Mucosa of stomach (tissue), 1 donor: Measurements from ENCODE around the gene TMEM97.

Experiments used
- H3K27me3 ChIP-seq: one replicate; pipeline ENCODE4 v1.7.0; 2013; ENCODE audit warnings: mild to moderate bottlenecking, low read length; ENCODE audit not compliant: control insufficient read depth, insufficient read depth
- H3K36me3 ChIP-seq: one replicate; pipeline ENCODE4 v1.7.0; 2013; ENCODE audit warnings: low read length; ENCODE audit not compliant: control insufficient read depth, insufficient read depth
- H3K4me1 ChIP-seq: one replicate; pipeline ENCODE4 v1.7.0; 2013; ENCODE audit warnings: mild to moderate bottlenecking, low read length; ENCODE audit not compliant: control insufficient read depth, insufficient read depth
- H3K4me3 ChIP-seq: one replicate; pipeline ENCODE4 v1.7.0; 2013; ENCODE audit warnings: low read length
- H3K9ac ChIP-seq: one replicate; pipeline ENCODE4 v1.7.0; 2013; ENCODE audit warnings: mild to moderate bottlenecking, low read length, moderate library complexity
- H3K9me3 ChIP-seq: one replicate; pipeline ENCODE4 v1.7.0; 2013; ENCODE audit warnings: mild to moderate bottlenecking, low read length, moderate library complexity; ENCODE audit not compliant: control insufficient read depth
- donor health status: Pancreatic carcinoma.

The TMEM97 gene

DNA sequence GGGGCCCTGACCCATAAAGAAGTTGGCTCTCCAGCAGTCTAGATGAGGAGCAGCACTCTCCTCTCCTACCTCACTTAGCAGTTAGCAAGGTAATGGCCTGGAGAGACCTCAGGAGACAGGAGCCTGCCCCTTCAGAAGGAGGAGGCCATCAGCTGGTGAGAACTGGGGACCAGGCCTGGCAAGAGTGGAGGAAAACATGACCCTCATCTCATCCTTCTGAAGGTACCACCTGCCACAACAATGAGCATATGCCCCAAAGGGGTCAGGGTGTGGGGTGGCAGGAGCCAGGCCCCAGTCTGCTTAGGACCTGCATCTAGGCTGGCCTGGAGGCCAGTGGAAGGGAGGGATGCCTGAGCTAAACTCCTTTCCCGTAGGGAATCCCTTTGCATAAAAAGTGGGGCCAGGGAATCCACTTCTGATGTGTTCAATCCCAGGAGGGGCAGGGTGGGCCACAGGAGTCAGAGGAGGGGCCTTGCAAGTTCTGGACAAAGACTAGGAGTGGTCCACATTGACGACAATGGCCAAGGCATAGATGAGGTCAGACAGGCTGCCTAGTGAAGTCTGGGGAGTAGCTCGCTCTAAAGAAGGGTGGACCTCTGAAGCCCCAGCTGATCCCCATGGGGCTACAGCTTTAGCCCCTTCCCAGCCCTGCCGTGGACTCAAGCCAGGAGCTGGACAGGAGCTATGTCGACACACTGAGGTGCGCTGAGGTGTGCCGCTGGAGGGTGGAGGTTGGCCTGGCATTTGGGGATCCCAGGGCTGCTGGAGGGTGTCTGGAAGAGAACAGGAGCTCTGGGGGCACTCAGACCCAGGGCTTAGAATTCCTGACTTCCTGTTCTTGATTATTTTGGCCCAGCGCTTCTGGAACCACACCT lies 45.0 kb downstream of the TMEM97 start:
- Histone ChIP-seq H3K36me3 (peaks cover 6% of the 10 kb centered on the region), H3K4me3 (no peak overlapping the region), H3K9ac (no peak overlapping the region), H3K4me1 (no peaks in the 10 kb centered on the region), H3K27me3 (no peaks in the 10 kb centered on the region), H3K9me3 (no peaks in the 10 kb centered on the region)

DNA sequence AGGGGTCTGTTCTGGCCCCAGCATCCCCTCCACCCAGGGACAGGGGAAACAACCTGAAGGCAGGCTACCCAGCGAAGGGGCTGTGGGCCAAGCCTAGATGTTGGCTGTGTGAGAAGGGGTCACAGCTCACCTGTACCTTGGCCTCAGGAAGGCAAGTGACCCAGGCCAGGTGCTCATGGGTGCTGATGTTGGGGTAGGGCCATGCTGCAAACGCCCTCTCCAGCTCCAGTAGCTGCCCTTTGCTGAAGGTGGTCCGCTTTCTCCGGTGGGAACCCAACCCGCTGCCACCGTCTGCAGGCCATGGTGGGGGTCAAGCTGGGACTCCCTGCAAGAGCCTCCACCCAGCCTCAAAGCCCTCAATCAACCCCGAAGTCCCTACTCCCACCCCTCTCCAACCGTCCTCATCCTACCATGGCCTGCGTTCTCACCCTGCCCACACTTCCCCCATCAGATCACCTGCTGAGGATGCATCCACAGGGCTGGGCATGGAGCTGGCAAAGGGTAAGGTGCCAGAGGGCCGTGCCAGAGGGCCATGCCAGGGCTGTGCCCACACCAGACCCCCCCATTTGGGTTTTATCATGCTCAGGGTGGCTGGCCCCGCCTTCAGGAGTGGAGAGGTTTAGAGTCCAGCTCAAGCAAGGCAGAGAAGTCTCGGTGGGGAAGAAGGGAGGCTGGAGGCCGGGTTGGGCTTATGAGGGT lies 45.8 kb downstream of the TMEM97 start, which contains the start of gene SEBOX:
Gene SEBOX, minus strand, starts transcription at position 535 of the 699 bp plus-strand sequence. Its CDS starts 48 bp downstream, at position 487.
- no peaks in the 10 kb centered on the region for H3K27me3 ChIP-seq
- peaks cover 6% of the 10 kb centered on the region for H3K36me3 ChIP-seq
- no peak within 1 kb of the TSS for H3K4me3 ChIP-seq
- H3K4me1 ChIP-seq: no peaks in the 10 kb centered on the region
- no peaks in the 10 kb centered on the region for H3K9me3 ChIP-seq
- H3K9ac ChIP-seq: no peak within 1 kb of the TSS

DNA sequence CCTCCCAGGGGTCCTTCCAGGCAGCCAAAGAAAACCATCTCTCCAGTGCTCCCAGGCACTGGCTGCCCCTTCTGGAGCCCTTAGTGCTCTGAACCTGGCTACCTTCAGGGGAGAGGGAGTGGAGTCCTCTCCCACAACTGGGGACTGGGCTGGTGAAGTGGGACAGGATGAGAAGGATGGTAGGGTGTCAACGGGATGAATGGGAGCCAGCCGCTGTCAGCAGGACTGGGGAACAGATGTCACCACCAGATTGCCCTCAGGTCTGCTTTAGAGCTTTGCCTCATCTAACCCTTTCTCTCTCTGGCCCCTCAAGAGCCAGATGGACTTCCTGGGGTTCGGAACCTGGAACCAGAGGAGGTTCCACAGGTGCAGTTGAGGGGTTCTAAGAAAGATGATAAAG lies 46.5 kb downstream of the TMEM97 start:
- no peaks in the 10 kb centered on the region for H3K9me3 ChIP-seq
- H3K36me3 ChIP-seq: peaks cover 6% of the 10 kb centered on the region
- H3K4me3 ChIP-seq: no peak overlapping the region

DNA sequence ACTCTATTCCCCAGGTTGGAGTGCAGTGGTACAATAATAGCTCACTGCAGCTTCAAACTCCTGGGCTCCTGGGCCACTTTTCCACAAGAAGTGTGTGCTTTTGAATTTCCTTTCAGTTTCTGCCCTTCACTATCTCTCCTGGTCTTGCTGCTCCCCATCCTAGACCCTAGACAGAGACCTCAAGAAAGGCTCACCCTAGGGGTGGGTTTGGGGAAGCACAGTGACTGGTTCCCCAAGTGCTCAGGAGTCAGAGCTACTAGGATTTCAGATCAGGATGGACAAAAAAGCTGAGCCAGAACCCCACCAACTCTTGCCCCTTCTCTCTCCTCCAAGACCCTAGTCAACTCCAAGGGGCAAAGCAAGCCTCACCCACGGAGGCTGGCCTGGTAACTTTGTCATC lies 47.6 kb downstream of the TMEM97 start:
- Histone ChIP-seq H3K36me3 (no peaks in the 10 kb centered on the region), H3K27me3 (peaks cover 1% of the 10 kb centered on the region), H3K4me3 (no peak overlapping the region), H3K9ac (no peak overlapping the region), H3K4me1 (peaks cover 1% of the 10 kb centered on the region), H3K9me3 (no peaks in the 10 kb centered on the region)

More for the DNA sequence above, 46.5 kb downstream of the TMEM97 start:
- Histone ChIP-seq H3K9ac (no peak overlapping the region), H3K4me1 (no peaks in the 10 kb centered on the region), H3K27me3 (no peaks in the 10 kb centered on the region)

DNA sequence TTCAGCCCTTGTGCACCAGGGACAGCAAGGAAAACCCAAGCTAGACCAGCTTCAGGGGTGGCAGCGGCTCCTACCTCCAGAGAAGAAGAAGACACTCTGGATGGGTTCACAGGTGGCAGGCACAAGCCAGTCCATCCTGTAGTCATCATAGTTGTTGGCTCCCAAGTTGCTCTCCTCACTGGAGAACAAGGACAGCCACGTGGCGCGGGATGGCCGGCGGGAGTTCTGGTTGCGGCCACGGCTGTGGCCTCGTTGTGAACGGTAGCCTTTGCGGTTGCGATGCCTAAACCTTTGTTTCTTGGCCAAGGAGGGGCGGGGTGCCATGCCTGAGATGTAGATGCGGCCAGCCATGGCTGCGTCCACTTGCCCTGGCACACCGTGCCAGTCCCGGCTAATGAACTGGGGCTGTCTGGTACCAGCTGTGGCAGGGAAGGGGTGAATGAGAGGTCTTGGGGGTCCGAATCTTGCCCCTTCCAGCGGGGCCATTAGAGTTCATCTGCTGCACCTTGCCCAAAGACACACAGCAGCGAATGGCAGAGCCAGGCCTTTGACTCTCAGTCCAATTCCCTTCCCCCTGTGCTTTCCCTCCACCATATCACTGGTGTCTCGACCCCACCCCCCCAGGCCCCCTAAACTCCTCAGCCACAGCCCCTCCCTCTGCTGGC lies 48.8 kb downstream of the TMEM97 start:
- Histone ChIP-seq H3K4me3 (no peak overlapping the region), H3K36me3 (no peaks in the 10 kb centered on the region), H3K9me3 (no peaks in the 10 kb centered on the region), H3K27me3 (peaks cover 13% of the 10 kb centered on the region), H3K4me1 (peaks cover 8% of the 10 kb centered on the region), H3K9ac (no peak overlapping the region)

DNA sequence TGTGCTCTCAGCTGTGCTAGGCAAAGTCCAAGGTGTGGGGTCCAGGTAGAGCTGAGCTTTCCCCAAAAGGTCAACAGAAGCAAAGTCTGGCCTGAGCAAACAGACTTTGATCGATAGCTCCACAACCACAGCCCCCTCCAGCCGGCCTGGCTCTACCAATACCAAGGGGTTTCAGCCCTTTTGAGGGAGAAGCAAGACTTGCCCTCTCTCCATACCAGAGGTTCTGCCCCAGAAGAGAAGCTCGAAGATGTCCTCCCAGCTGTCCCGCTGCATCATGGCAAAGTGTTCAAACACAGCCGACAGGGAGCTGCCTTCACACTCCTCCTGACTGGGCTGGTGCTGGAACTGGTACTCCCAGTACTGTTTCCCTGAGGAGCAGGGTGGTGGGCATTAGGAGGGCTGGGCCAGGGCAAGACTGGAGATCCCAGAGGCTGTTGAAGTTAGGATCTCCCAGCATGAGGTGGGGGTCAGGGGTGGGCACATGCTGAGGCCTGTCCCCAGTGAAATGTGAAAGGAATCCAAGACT lies 49.4 kb downstream of the TMEM97 start:
- Histone ChIP-seq H3K36me3 (no peaks in the 10 kb centered on the region), H3K9me3 (no peaks in the 10 kb centered on the region), H3K4me3 (no peak overlapping the region), H3K9ac (no peak overlapping the region), H3K4me1 (peaks cover 11% of the 10 kb centered on the region), H3K27me3 (peaks cover 19% of the 10 kb centered on the region)

DNA sequence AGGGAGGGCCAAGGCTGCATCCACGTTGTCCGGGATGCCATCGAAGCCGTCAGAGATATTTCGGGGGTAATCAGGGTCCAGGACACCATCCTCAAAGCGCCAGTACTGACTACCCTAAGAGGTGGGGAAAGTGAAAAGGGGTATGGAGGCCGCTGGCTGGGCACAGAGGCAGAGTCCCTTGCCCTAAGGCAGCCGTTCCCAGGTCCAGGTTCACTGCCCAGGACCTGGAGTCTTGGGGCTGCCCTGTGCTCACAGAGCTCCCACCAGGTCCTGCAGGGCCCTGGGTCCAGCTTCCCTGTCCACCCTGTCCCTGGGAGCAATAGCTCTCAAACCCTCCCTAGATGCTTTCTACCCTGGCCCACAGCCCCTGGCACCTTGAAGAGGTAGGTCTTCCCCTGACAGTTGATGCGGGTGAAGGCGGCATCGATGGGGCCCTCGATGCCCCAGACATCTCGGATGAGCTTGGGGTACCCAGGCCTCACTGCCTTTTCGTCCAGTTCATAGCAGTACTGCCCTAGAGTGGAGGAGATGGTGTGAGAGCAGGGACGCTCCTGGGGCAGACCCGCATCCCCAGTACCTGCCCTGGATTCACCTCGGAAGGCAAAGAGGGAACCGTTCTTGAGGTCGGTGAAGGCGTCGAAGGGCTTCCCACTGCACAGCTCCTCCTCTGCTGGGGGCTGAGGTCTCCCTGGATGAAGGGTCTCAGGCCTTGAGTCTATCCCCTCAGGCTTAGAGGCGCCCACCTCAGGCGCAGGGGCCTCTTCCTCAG lies 50.1 kb downstream of the TMEM97 start:
- H3K4me3 ChIP-seq: no peak overlapping the region

DNA sequence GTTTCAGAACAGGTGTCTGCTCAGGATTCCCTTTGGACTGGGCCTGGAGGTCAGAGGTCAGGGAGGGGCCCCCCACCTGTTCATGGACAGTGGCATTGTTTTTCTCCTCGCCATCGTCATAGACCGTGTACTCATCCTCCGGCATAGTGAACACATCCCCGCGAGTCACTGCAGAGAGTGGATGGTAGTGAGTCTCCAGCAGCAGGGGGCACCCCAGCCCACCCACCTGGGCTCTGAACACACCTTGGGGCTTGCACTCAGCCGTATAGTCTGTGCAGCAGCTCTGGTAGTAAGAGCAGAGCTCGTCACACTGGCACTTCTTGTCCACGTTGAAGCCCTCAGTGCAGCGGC lies 50.7 kb downstream of the TMEM97 start:
- no peaks in the 10 kb centered on the region for H3K36me3 ChIP-seq
- no peaks in the 10 kb centered on the region for H3K9me3 ChIP-seq
- peaks cover 22% of the 10 kb centered on the region for H3K27me3 ChIP-seq
- no peak overlapping the region for H3K9ac ChIP-seq
- no peak overlapping the region for H3K4me3 ChIP-seq
- peaks cover 11% of the 10 kb centered on the region for H3K4me1 ChIP-seq

More for the DNA sequence above, 50.1 kb downstream of the TMEM97 start:
- Histone ChIP-seq H3K36me3 (no peaks in the 10 kb centered on the region), H3K27me3 (peaks cover 22% of the 10 kb centered on the region), H3K4me1 (peaks cover 11% of the 10 kb centered on the region), H3K9me3 (no peaks in the 10 kb centered on the region), H3K9ac (no peak overlapping the region)

DNA sequence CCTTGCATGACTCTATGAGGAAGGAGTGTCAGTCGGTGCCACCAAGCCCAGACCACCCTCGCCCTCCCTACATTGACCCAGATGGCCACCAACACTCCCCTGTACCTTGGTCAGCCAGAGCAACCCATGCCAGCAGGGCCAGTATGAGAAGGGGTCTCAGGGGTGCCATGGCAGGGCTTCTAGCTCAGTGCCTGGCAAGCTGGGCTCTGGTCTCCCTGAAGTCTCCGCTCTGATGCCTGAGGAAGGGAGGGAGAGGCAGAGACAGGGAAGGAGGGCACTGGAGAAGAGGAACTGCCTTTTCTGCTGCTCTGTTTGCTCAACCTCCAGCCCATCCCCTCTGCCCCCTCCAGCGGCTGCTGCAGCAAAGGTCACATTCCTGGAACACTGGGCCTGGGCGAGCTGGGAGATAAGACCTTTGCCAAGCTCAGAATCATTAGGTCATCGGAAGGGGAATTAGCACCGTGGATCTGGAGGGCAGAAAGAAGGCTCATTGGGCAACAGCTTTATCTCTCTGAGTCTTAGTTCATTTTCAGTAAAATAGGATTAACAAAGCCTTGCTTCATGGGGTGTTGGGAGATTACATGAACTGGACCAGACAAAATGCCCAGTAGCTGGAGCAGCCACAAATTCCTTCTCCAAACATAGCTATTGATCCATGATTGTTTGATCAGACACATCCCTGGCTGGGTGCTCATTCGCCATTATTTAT lies 51.2 kb downstream of the TMEM97 start, which contains the start of gene VTN:
Gene VTN, minus strand, starts transcription at position 273 of the 709 bp plus-strand sequence. Its CDS starts 104 bp downstream, at position 169.
- H3K27me3 ChIP-seq: peaks cover 26% of the 10 kb centered on the region
- no peaks in the 10 kb centered on the region for H3K9me3 ChIP-seq
- no peak within 1 kb of the TSS for H3K9ac ChIP-seq
- peaks cover 11% of the 10 kb centered on the region for H3K4me1 ChIP-seq
- no peak within 1 kb of the TSS for H3K4me3 ChIP-seq
- no peaks in the 10 kb centered on the region for H3K36me3 ChIP-seq

DNA sequence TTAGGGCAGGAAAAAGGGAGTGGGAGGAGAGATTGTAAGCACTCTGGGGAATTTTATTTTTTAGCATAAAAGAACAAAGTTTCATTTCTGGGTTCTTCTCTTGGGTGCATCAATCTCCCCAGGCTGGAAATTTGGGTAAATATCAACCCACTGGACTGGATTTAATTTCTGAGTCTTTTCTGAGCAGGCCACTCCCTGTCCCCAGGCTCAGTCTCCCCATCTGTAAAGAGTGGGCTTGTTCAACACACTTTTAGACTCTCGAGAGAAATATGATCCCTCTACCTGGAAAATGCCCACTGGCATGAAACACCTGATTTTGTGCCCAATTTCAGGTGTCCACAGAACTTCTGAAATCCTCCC lies 51.7 kb downstream of the TMEM97 start:
- no peak overlapping the region for H3K9ac ChIP-seq
- H3K9me3 ChIP-seq: no peaks in the 10 kb centered on the region
- H3K27me3 ChIP-seq: peaks cover 26% of the 10 kb centered on the region
- peaks cover 11% of the 10 kb centered on the region for H3K4me1 ChIP-seq
- H3K36me3 ChIP-seq: no peaks in the 10 kb centered on the region
- H3K4me3 ChIP-seq: no peak overlapping the region
